ENCODE results near the gene ZNRF4. TPM values are rescaled to one million over a fixed set of nuclear protein-coding genes. Genes with fewer than 3 reads are reported as not detected.

Gene ZNRF4
- polyA plus RNA-seq, 3 donors, result not detected

DNA sequence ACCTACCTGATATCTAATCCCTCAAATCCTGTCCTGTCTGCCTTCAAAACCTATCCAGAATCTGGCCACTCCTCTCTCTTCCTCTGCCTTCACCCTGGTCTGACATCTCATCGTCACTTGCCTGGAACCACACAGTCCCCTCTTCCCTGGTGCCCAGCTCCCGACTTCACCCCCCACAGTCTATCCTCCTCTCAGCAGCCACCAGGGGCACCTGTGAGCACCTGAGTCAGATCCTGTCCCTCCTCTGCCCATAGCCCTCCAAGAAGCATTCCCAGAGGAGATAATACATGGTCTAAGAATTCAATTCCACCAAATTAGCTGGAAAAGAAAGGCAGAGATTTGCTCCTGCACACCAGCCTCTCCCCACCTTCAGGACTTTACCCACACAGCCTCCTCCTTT is 48.9 kb downstream of the ZNRF4 start:
- no peak for DNase-seq

Other genes with a start within 250 kb of the ZNRF4 start
- gene PTPRS, start 114.6 kb upstream of the ZNRF4 start, polyA plus RNA-seq (ENCODE audit: insufficient read length in 3 of 3), result 10 to 100 TPM; 69.4 to 88.6 (median 71.4) TPM
- gene TINCR, start 112.5 kb downstream of the ZNRF4 start, polyA plus RNA-seq (ENCODE audit: insufficient read length in 3 of 3), result under 1 TPM; 0.28 to 0.38 (median 0.34) TPM
- gene SAFB2, start 167.4 kb downstream of the ZNRF4 start, polyA plus RNA-seq (ENCODE audit: insufficient read length in 3 of 3), result 100 to 1,000 TPM in 2 of 3 donors, 10 to 100 TPM in 1; 74.0 to 118 (median 105) TPM
- 100 to 1,000 TPM; 152 to 186 (median 176) TPM for gene SAFB, start 167.7 kb downstream of the ZNRF4 start, polyA plus RNA-seq (ENCODE audit: insufficient read length in 3 of 3)
- 10 to 100 TPM; 46.3 to 58.5 (median 52.8) TPM for gene MICOS13, start 225.1 kb downstream of the ZNRF4 start, polyA plus RNA-seq (ENCODE audit: insufficient read length in 3 of 3)
- gene HSD11B1L, start 225.6 kb downstream of the ZNRF4 start, polyA plus RNA-seq (ENCODE audit: insufficient read length in 3 of 3), result 10 to 100 TPM; 11.2 to 15.2 (median 11.8) TPM
- gene RPL36, start 234.9 kb downstream of the ZNRF4 start, polyA plus RNA-seq (ENCODE audit: insufficient read length in 3 of 3), result 100 to 1,000 TPM; 635 to 979 (median 767) TPM